H1 (cell line): Measurements from ENCODE around the gene FAM53C. TPM values are rescaled to one million over a fixed set of nuclear protein-coding genes. Genes with fewer than 3 reads are reported as not detected.
A peak's percentile ranks its signal among the peaks of the same experiment; 100 is the strongest.

Experiments
- ASH2L ChIP-seq: fragments of 200-600, 300-600 bp; sonication (generic); IDR thresholded peaks from one replicate; pipeline ENCODE4 v1.7.1; 2017; ENCODE audit warnings: low read length
- ATF2 ChIP-seq: IDR thresholded peaks from 2 replicates; pipeline ENCODE4 v1.6.1; 2012; ENCODE audit warnings: low read length, inconsistent platforms
- BCL11A ChIP-seq, 2 experiments: IDR thresholded peaks; one replicate each; pipeline ENCODE4 v1.6.1; 2011; ENCODE audit warnings: low read depth in 2 of 2, low read length in 2 of 2, mild to moderate bottlenecking in 2 of 2
- BRCA1 ChIP-seq: IDR thresholded peaks from 2 replicates; pipeline ENCODE4 v1.6.1; 2012; ENCODE audit warnings: low read depth, low read length, improper control_type of control experiment
- EP300 ChIP-seq, 2 experiments: IDR thresholded peaks; 1 replicate in 1 of 2; 2 replicates in 1 of 2; pipeline ENCODE4 v1.6.1; 2011 to 2012; ENCODE audit warnings: low read depth in 2 of 2, low read length in 2 of 2, mild to moderate bottlenecking in 2 of 2, borderline replicate concordance in 1 of 2, inconsistent platforms in 1 of 2, moderate library complexity in 1 of 2
- FOSL1 ChIP-seq: IDR thresholded peaks from 2 replicates; pipeline ENCODE4 v1.6.1; 2011; ENCODE audit warnings: mild to moderate bottlenecking, low read depth, low read length, moderate library complexity; ENCODE audit not compliant: insufficient read depth
- HDAC2 ChIP-seq, 2 experiments: fragments of 300-600 bp in 1 of 2; sonication (generic) in 1 of 2; IDR thresholded peaks; 2 replicates each; pipeline ENCODE4 v1.6.1; 2011 to 2012; ENCODE audit warnings: low read depth in 2 of 2, low read length in 2 of 2, mild to moderate bottlenecking in 2 of 2, moderate library complexity in 2 of 2, borderline replicate concordance in 1 of 2, inconsistent platforms in 1 of 2
- HDAC6 ChIP-seq: IDR thresholded peaks from one replicate; pipeline ENCODE4 v1.7.1; 2012; ENCODE audit warnings: low read depth, mild to moderate bottlenecking, inconsistent platforms, low read length, moderate library complexity
- JUN ChIP-seq: IDR thresholded peaks from 2 replicates; pipeline ENCODE4 v1.6.1; 2011; ENCODE audit warnings: low read depth, mild to moderate bottlenecking, improper control_type of control experiment, low read length
- KDM1A ChIP-seq: fragments of 200-600, 300-600 bp; sonication (generic); IDR thresholded peaks from 2 replicates; pipeline ENCODE4 v1.7.1; 2016; ENCODE audit warnings: mild to moderate bottlenecking, low read length, borderline replicate concordance
- KDM4A ChIP-seq: IDR thresholded peaks from one replicate; pipeline ENCODE4 v1.7.1; 2012; ENCODE audit warnings: low read depth, mild to moderate bottlenecking, moderate library complexity, low read length, inconsistent platforms; ENCODE audit not compliant: severe bottlenecking
- MAX ChIP-seq: IDR thresholded peaks from 2 replicates; pipeline ENCODE4 v1.6.1; 2012; ENCODE audit warnings: inconsistent platforms
- PHF8 ChIP-seq: fragments of 200-600 bp; sonication (generic); conservative IDR thresholded peaks from 2 replicates; pipeline ENCODE4 v1.7.1; 2012; ENCODE audit warnings: low read depth, mild to moderate bottlenecking, inconsistent platforms, low read length, moderate library complexity
- POLR2A ChIP-seq, 2 experiments: IDR thresholded peaks; 1 replicate in 1 of 2; 2 replicates in 1 of 2; pipeline ENCODE4 v1.6.1; 2011; ENCODE audit warnings: low read depth in 2 of 2, low read length in 2 of 2, mild to moderate bottlenecking in 2 of 2; ENCODE audit errors: control extremely low read depth in 1 of 2
- POLR2AphosphoS5 ChIP-seq: IDR thresholded peaks from 2 replicates; pipeline ENCODE4 v1.6.1; 2011; ENCODE audit warnings: low read depth, low read length
- POU5F1 ChIP-seq: IDR thresholded peaks from 2 replicates; pipeline ENCODE4 v1.6.1; 2011; ENCODE audit warnings: low read depth, mild to moderate bottlenecking, low read length, moderate library complexity
- RFX5 ChIP-seq: IDR thresholded peaks from 2 replicates; pipeline ENCODE4 v1.6.1; 2011; ENCODE audit warnings: low read depth, low read length, improper control_type of control experiment, borderline replicate concordance
- RNF2 ChIP-seq: fragments of 200-900, 300-1000 bp; sonication (generic); IDR thresholded peaks from 2 replicates; pipeline ENCODE4 v1.7.1; 2016; ENCODE audit warnings: borderline replicate concordance, low read depth, mild to moderate bottlenecking, antibody characterized with exemption, low read length; ENCODE audit not compliant: poor library complexity, severe bottlenecking; ENCODE audit errors: missing control alignments
- SAP30 ChIP-seq: fragments of 300-600 bp; sonication (generic); IDR thresholded peaks from 2 replicates; pipeline ENCODE4 v1.7.1; 2012; ENCODE audit warnings: low read length, moderate library complexity, mild to moderate bottlenecking, inconsistent platforms; ENCODE audit not compliant: insufficient read depth, insufficient replicate concordance
- SP4 ChIP-seq: IDR thresholded peaks from 2 replicates; pipeline ENCODE4 v1.6.1; 2012; ENCODE audit warnings: low read length, inconsistent platforms
- TEAD4 ChIP-seq: IDR thresholded peaks from 2 replicates; pipeline ENCODE4 v1.6.1; 2012; ENCODE audit warnings: low read depth, low read length, inconsistent platforms, mixed read lengths
- polyA plus RNA-seq, 7 experiments: library from polyadenylated mRNA; depleted of rRNA in 3 of 7; stranded (reverse) in 5 of 7; unstranded in 2 of 7; fragments of >200 nt in 5 of 7; fragments of 200-250 nt in 2 of 7; gene quantifications; 1 replicate in 5 of 7; 2 replicates in 1 of 7; 4 replicates in 1 of 7; pipeline versions ENCODE4 v1.2.1 to v1.2.3, GENCODE V29; 2011 to 2013; ENCODE audit warnings: missing spikeins in 2 of 7, mixed read lengths in 2 of 7
- total RNA-seq: library from RNA; stranded (reverse); fragmentation: NEBNext Ultra II Directional; extraction: Animal tissue kit (Norgen Biotek cat#: 25700); gene quantifications from 2 replicates; pipeline ENCODE4 v1.2.1, GENCODE V29; 2021

The FAM53C gene
- total and polyA plus RNA-seq, 2 of the 8 experiments (the other 6 are each of a cell fraction or from before 2014, with no cell fraction given): 57.6 to 75.3 TPM

GRCh38 chr5:138331449-138332368, 6.4 kb upstream of the FAM53C start, which contains the start of gene CDC25C (continued):
- no peak for TF ChIP-seq POU5F1
- TF ChIP-seq ATF2: no peak
- TF ChIP-seq KDM4A: peak; percentile 36
- TF ChIP-seq SAP30: peak; percentile 82
- TF ChIP-seq JUN: no peak
- TF ChIP-seq RNF2: no peak
- peak; percentile 18; the same call in 1 of the 2 replicates for TF ChIP-seq MAX
- peak; percentile 91 for TF ChIP-seq POLR2AphosphoS5
- TF ChIP-seq BCL11A (IDR thresholded peaks at IDR 0.05; ENCODE audit: low read depth in 2 of 2, low read length in 2 of 2): no peak
- peak; percentile 49; the same call in 1 of the 2 replicates for TF ChIP-seq BRCA1
- no peak for TF ChIP-seq FOSL1
- no peak for TF ChIP-seq HDAC6
- no peak for TF ChIP-seq TEAD4
- peak; percentile 67 to 74; a peak in 1 of 4 replicates for TF ChIP-seq HDAC2 (IDR thresholded peaks at IDR 0.05; ENCODE audit: borderline replicate concordance in 1 of 2, low read depth in 2 of 2, low read length in 2 of 2)
- TF ChIP-seq ASH2L: peak; percentile 22
- no peak for TF ChIP-seq EP300 (IDR thresholded peaks at IDR 0.05; ENCODE audit: borderline replicate concordance in 1 of 2, low read depth in 2 of 2, low read length in 2 of 2)
- peak; percentile 76 for TF ChIP-seq PHF8
- TF ChIP-seq KDM1A: no peak
- TF ChIP-seq RFX5: no peak
- 0 out of 2 replicates have a peak, but pooled peaks have one; percentile 34 for TF ChIP-seq SP4
- peak; percentile 66 to 98 for TF ChIP-seq POLR2A (IDR thresholded peaks at IDR 0.05; ENCODE audit: control extremely low read depth in 1 of 2, low read depth in 2 of 2, low read length in 2 of 2)
